Mucosa of stomach (tissue), 1 donor: ENCODE measurements around the gene RREB1.
"Not testable (repeated sequence)": the region's sequence is repeated elsewhere in the genome, so short reads cannot be mapped to it uniquely, and the experiment has no call there.

ENCODE experiments used
- H3K27me3 ChIP-seq: one replicate; pipeline ENCODE4 v1.7.0; 2013; ENCODE audit warnings: mild to moderate bottlenecking, low read length; ENCODE audit not compliant: control insufficient read depth, insufficient read depth
- H3K36me3 ChIP-seq: one replicate; pipeline ENCODE4 v1.7.0; 2013; ENCODE audit warnings: low read length; ENCODE audit not compliant: control insufficient read depth, insufficient read depth
- H3K4me1 ChIP-seq: one replicate; pipeline ENCODE4 v1.7.0; 2013; ENCODE audit warnings: mild to moderate bottlenecking, low read length; ENCODE audit not compliant: control insufficient read depth, insufficient read depth
- H3K4me3 ChIP-seq: one replicate; pipeline ENCODE4 v1.7.0; 2013; ENCODE audit warnings: low read length
- H3K9ac ChIP-seq: one replicate; pipeline ENCODE4 v1.7.0; 2013; ENCODE audit warnings: mild to moderate bottlenecking, low read length, moderate library complexity
- H3K9me3 ChIP-seq: one replicate; pipeline ENCODE4 v1.7.0; 2013; ENCODE audit warnings: mild to moderate bottlenecking, low read length, moderate library complexity; ENCODE audit not compliant: control insufficient read depth
- donor health status: Pancreatic carcinoma.

The RREB1 gene

DNA sequence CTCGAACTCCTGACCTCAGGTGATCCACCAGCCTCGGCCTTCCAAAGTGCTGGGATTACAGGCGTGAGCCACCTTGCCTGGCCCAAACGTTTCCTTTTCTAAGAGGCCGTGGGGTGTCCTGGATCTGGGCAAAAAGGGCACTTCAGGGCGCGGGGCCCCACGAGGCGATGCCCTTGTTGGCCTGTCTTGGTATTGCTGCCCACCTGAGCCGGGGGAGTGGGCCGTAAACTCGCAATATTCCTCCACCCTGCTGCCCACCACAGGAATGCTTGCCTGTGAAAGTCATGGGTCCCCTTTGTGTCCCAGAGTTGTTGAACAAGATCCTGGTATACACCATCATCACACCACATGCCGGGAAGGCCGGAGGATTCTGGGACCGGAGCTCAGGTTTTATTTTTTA is 156.3 kb downstream of the RREB1 start:
- H3K27me3 ChIP-seq, result no peaks in the 10 kb centered on the region
- no peak overlapping the region for H3K4me3 ChIP-seq
- H3K4me1 ChIP-seq, result peaks cover 25% of the 10 kb centered on the region
- no peaks in the 10 kb centered on the region for H3K9me3 ChIP-seq
- H3K9ac ChIP-seq, result no peak overlapping the region
- H3K36me3 ChIP-seq, result no peaks in the 10 kb centered on the region

- Histone ChIP-seq H3K4me3 (no peak overlapping the region), H3K27me3 (no peaks in the 10 kb centered on the region), H3K36me3 (no peaks in the 10 kb centered on the region), H3K4me1 (peaks cover 25% of the 10 kb centered on the region), H3K9ac (no peak overlapping the region), H3K9me3 (no peaks in the 10 kb centered on the region)
These were observed 157.1 kb downstream of the RREB1 start for GRCh38 chr6:7264686-7265384.

- peaks cover 24% of the 10 kb centered on the region for H3K4me1 ChIP-seq
- H3K4me3 ChIP-seq, H3K9ac ChIP-seq, H3K9me3 ChIP-seq, H3K27me3 ChIP-seq, H3K36me3 ChIP-seq: not testable (repeated sequence)
These were observed 157.6 kb downstream of the RREB1 start for GRCh38 chr6:7265385-7265726.

DNA sequence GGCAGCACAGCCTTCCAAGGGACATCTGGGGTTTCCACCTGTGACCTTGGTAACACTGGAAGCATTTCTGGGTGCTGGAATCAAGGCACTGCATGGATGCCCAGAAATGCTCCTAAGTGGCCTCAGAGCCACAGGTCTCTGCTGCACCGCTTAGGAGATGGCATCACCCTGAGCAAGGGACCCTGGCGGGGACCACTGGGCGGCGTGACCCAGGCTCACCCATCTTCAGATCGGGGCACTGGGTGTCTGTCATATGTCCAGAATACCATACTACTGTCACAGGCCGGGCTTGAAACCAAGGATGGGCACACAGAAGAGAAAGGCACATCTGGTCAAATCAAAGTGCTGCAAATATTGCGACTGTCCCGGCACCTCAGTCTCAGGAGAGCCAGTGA is 159.3 kb downstream of the RREB1 start:
- H3K4me3 ChIP-seq, result no peak overlapping the region
- H3K36me3 ChIP-seq, result no peaks in the 10 kb centered on the region
- no peaks in the 10 kb centered on the region for H3K9me3 ChIP-seq
- H3K4me1 ChIP-seq, result peaks cover 17% of the 10 kb centered on the region
- no peak overlapping the region for H3K9ac ChIP-seq
- H3K27me3 ChIP-seq, result no peaks in the 10 kb centered on the region

DNA sequence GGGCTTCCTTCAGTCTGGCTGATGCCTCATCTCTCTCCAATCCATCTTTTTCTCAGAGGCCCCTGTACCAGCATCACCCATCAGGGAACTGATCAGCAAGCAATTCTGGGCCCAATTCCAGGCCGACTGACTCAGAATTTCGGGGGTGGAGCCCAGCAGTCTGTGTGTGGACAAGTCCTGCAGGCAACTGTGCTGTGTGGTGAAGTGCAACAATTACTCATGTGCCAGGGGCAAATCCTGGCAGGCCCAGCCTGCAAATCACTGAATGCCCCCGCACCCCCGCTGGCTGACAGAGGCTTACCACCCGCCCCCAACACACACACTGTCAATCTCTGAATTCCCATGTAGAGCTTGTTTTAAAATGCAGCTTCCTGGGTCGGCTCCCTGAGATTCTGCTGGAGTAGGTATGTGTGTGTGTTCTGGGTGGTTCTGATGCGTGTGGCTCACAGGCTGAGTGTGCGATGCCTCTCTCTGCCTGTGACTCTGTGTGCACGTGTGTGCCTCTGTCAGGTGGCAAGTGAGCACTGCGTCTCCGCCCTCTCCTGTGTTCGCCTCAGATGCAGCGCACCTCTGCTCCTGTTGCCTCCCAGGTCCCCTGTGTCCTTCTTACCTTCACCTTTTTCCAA is 159.8 kb downstream of the RREB1 start:
- Histone ChIP-seq H3K36me3 (no peaks in the 10 kb centered on the region), H3K9me3 (no peaks in the 10 kb centered on the region), H3K4me3 (no peak overlapping the region), H3K27me3 (no peaks in the 10 kb centered on the region), H3K4me1 (peaks cover 17% of the 10 kb centered on the region), H3K9ac (no peak overlapping the region)

DNA sequence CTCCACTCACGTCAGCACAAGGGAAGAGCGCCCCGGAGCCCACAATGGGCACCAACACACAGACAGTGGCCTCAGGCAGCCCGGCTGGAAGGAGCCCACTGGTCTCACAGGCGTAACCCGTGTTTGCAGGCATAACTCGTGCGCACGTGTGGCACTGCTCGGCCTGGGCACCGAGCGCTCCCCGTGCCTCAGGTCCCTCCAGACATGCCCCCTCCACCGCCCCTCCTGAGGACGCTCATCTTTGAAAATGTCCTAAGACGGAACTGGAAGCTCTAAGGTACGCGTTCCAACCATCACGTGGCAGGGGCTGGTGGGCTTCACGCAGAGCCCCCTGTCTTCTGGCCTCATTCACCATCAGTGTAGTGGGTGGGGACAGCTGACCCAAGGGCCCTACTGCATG is 160.6 kb downstream of the RREB1 start:
- Histone ChIP-seq H3K4me3 (no peak overlapping the region), H3K9ac (no peak overlapping the region), H3K36me3 (no peaks in the 10 kb centered on the region), H3K4me1 (peaks cover 17% of the 10 kb centered on the region), H3K27me3 (no peaks in the 10 kb centered on the region), H3K9me3 (no peaks in the 10 kb centered on the region)

- H3K27me3 ChIP-seq, result no peaks in the 10 kb centered on the region
- H3K9me3 ChIP-seq, result no peaks in the 10 kb centered on the region
These were observed 161.2 kb downstream of the RREB1 start for GRCh38 chr6:7268816-7269555.

GRCh38 chr6:7269816-7270215 is 162.1 kb downstream of the RREB1 start:
- no peak overlapping the region for H3K4me3 ChIP-seq
- H3K9ac ChIP-seq, result no peak overlapping the region
- H3K27me3 ChIP-seq, result no peaks in the 10 kb centered on the region
- H3K36me3 ChIP-seq, result no peaks in the 10 kb centered on the region
- no peaks in the 10 kb centered on the region for H3K9me3 ChIP-seq
- peaks cover 17% of the 10 kb centered on the region for H3K4me1 ChIP-seq

More at GRCh38 chr6:7268816-7269555, 161.2 kb downstream of the RREB1 start:
- H3K4me3 ChIP-seq, result no peak overlapping the region
- no peak overlapping the region for H3K9ac ChIP-seq
- no peaks in the 10 kb centered on the region for H3K36me3 ChIP-seq
- H3K4me1 ChIP-seq, result peaks cover 17% of the 10 kb centered on the region

DNA sequence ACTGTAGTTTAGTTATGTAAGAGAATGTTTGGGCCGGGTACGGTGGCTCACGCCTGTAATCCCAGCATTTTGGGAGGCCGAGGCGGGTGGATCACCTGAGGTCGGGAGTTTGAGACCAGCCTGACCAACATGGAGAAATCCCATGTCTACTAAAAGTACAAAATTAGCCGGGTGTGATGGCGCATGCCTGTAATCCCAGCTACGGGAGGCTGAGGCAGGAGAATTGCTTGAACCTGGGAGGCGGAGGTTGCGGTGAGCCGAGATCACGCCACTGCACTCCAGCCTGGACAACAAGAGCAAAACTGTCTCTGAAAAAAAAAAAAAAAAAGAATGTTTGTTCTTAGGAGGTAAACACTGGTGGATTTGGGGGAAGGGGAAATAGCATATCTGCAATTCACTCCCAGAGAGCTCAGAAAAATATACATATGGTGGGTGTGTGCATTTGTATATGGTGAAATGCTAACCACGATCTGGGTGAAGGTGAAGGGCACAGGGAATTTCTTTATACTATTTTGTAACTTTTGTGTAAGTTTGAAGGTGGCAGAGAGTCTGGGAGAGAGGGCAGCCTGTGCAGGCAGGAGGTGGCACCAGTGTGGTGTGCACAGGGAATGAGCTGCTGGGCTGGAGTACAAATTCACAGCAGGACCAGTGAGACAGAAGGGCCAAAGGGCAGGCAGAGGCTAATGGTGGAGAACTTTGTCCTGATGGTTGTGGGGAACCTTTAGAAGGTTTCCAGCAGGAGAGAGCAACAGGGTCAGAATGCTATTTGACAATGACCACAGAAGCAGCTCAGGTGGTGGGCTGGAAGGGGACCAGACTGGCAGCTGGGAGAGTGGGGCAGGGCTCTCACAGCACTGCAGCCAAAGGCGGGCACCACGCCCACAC is 162.8 kb downstream of the RREB1 start:
- Histone ChIP-seq H3K4me3 (no peak overlapping the region), H3K4me1 (peaks cover 17% of the 10 kb centered on the region), H3K9ac (no peak overlapping the region), H3K27me3 (no peaks in the 10 kb centered on the region), H3K9me3 (no peaks in the 10 kb centered on the region), H3K36me3 (no peaks in the 10 kb centered on the region)

GRCh38 chr6:7271205-7271534 is 163.4 kb downstream of the RREB1 start:
- Histone ChIP-seq H3K4me3 (no peak overlapping the region), H3K36me3 (no peaks in the 10 kb centered on the region), H3K27me3 (no peaks in the 10 kb centered on the region), H3K4me1 (peaks cover 17% of the 10 kb centered on the region), H3K9ac (no peak overlapping the region), H3K9me3 (no peaks in the 10 kb centered on the region)

DNA sequence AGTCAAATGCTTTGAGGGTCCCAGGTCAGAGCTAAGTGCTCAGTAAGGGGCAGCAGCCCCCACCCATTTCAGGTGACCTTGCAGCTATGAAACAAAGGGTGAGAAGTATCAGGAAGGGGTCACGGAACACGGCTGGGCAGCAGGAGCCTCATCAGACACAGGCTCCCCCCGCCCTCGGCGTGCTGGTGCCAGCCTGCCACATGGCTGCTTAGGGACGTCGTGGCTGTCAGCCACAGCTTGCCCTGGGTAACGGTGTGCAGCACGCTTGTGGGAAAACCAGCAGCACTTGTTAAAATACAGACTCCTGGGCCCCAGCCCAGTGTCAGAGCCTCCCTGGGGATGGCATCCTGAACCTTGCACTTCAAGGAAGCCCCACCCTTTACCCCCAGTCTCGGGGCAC is 165.9 kb downstream of the RREB1 start:
- H3K4me3 ChIP-seq, result no peak overlapping the region
- no peaks in the 10 kb centered on the region for H3K36me3 ChIP-seq
- H3K9ac ChIP-seq, result no peak overlapping the region
- H3K9me3 ChIP-seq, result no peaks in the 10 kb centered on the region
- H3K4me1 ChIP-seq, result peaks cover 13% of the 10 kb centered on the region
- no peaks in the 10 kb centered on the region for H3K27me3 ChIP-seq

GRCh38 chr6:7274525-7274924 is 166.8 kb downstream of the RREB1 start:
- not testable (repeated sequence) for H3K4me3 ChIP-seq, H3K27me3 ChIP-seq, H3K36me3 ChIP-seq, H3K9me3 ChIP-seq, H3K9ac ChIP-seq
- peaks cover 14% of the 10 kb centered on the region for H3K4me1 ChIP-seq
